Endothelial cell of hepatic sinusoid (primary cell): Measurements from ENCODE around the gene ABHD8.

Experiments
- in situ Hi-C: cut with HindIII; loops from 2 replicates; pipeline ENCODE4 v1.10.0; 2017; ENCODE audit warnings: low sequenced_read_pairs

The ABHD8 gene

DNA sequence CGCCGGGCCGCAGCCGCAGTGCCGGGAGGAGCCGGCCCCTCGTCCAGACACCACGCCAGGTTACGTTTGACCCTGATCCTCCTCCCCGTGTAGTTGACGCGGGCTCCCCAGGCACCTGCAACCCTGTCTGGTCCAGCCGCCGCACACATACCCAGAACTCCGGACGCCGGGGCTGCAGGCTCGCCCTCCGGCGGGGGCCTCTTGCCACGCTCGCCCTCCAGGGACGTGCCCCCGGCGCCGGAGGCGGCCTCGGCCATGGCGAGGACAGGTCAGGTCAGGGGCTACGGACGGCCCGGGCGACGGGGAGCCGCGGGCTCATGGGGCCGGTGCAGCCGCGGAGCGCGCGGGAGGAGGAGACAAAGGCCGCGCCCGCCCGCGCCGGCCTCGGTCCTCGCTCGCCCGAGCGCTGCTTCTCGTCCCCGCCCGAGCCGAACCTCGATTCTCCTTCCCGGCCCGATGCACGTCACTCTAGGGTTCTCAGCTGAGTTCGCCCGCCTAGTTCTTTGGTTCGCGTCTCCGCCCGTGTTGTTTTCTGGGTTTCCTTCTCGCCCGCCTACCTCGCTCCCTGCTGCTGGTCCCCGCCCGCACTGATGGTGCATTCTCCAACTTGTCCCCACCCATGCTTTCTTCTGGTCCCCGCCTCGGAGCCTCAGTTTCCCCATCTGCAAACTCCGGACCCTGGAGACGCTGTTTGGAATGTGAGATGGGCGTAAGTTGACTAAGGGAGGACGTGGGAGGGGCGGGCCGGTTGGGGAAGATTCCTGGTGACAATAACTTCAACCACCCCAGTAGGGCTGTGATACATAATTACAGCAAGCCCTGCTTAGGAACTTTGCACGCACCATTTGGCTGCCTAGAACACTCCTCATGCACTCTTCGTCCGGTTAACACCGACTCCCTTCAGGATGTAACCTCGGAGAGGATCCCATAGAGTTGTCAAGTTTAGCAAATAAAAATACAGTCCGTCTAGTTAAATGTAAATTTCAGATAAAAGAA is 31.5 kb upstream of the ABHD8 start, which contains the start of gene ANO8:
Gene ANO8 (minus strand): TSS at position 442 of the 996 bp plus-strand sequence. CDS start 185 bp downstream, at position 257.
- in situ Hi-C loops, result no loop called here

DNA sequence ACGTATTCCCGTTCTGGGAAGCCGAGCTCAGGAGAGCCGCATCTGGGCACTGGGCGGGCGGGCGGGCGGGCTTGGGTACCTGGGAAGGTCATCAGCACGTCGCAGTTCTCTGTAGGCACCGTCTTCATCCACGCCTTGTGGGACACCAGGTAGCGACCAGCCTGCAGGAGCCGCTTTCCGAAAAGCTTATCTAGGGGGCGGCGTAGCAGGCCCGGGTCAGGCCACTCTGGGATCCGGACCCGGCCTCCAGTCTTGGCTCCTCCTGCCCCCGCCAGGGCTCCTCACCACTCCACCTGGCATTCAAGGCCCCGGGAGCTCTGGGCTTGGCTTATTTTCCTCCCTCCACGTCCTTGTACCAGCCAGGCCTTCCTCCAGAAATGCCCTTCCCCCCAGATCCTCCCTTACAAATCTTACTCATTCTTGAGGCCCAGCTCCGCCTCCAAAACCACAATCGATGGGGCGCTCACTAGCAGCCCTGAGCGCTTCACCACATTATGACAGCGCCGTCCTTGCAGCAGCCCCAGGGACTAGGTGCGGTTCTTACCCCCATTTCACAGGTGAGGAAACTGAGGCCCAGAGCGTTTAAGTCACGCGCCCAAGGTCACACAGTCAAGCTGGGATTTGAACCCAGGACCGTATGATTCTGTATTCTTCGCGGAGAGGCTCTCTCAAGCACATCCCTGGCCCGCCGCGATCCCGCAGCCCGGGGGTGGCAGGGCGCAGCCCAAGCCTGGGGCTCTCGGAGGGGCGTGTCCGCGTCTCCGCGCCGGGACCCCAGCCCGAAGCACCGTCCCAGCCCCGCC is 30.6 kb upstream of the ABHD8 start:
- in situ Hi-C loops, result no loop called here

DNA sequence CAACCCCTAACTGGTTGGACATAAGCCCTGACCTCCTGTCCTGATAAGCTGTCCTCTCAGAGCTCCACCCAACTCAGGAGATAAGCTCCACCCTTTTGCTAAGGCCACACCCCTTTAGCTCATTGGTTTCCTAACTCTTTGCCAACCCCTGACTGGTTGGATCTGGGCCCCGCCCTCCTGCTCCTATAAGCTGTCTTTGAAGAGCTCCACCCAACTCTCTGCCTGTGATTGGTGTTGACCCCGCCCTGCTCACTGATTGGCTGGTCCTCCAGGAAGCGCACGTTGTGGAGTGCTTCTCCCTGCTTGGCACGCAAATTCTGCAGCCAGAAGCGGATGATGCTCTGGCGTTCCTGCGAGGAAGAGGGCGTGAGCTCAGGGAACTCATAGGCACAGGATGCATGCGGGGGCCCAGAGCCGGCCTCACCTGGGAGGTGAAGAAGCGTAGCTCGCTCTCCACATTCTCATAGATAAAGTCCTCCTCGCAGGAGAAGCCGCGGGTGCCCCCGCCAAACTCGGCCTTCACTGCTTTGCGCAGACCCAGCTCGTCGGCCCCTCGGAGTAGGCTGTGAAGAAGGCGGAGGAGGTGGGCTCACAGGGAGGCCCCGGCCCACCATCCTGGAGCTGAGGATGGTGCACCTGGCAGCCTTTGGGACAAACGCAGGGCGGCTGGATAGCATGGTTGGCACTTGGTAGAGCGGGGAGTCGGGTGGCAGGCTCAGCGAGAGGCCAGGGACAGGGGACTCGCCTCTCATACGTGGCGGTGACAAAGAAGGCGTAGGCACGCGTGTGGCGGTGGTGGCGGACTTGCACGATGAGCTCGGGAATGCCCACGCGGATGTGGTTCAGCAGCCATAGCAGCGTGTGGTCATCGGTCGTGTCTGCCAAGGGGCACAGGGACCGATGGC is 29.7 kb upstream of the ABHD8 start:
- in situ Hi-C loops, result no loop called here

DNA sequence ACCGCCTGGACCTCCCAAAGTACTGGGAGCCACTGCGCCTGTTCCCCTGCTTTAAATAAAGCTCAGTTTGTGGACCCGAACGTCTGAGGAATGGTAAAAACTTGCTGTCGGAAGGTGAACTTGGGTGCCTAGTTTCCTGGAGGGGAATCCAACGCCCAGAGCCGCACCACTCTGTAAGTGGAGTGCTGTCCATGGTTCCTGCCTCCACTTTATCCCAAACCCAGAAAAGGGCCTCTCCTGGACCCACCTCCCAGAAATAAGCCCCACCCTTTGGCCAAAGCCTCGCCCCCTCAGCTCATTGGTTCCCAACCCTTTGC is 29.1 kb upstream of the ABHD8 start:
- in situ Hi-C loops, result no loop called here

DNA sequence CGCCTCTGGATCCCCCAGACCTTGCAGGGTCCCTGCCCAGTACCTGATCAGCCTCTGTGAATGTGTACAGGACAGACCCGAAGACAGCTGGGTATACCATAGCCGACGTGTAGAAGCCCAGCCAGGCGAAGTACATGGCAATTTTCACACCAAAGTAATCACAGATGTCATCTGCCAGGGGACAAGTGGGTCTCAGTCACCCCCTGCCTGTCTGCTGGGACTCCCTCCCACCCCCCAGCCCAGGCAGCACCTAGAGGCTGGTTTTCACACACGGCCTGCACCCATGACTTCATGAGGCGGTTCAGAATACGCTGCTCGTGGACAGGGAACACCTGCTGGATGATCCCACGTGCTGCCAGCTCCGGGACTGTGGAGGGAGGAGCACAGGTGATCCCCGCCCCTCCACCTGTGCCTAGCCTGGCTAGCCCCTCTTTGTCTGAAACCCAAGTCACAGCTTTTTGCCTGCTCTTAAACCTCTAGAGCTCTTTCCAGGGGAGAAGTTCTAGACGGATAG is 27.9 kb upstream of the ABHD8 start:
- in situ Hi-C loops, result no loop called here

DNA sequence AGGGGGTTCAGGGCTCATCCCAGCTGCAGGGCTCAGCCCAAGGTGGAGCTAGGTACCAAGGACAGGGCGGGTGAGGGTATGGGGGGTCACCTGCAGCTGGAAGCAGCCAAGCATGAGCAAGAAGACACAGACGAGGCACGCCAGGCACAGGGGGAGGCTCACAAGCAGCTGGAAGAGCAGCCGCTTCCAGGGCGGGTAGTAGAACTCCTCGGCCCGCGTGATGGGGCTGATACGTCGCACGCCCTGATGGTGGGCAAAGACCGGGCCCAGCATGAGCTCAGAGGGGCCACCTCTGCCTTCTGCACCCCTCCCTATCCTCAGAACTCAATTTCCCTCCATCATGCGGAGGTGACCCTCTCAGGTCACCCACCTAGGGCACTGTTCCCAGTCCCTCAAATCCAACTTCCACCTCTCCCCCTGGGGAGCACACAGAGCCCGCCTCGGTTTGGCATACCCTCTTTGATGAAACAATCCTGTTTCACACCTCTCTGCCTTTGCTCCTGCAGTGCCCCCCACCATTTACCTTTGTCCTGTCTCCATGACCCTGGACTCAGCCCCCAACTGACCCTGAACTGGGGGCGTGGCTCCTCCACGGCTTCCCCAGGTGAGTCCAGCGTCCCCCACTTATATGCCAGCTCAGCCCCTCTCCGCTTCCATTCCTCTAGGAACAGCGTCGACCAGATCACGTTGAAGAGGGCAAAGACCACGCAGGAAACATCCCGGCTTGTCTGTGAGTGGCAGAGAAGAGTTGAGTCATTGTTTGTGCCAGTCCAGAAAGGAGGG is 27.2 kb upstream of the ABHD8 start:
- in situ Hi-C loops, result no loop called here

DNA sequence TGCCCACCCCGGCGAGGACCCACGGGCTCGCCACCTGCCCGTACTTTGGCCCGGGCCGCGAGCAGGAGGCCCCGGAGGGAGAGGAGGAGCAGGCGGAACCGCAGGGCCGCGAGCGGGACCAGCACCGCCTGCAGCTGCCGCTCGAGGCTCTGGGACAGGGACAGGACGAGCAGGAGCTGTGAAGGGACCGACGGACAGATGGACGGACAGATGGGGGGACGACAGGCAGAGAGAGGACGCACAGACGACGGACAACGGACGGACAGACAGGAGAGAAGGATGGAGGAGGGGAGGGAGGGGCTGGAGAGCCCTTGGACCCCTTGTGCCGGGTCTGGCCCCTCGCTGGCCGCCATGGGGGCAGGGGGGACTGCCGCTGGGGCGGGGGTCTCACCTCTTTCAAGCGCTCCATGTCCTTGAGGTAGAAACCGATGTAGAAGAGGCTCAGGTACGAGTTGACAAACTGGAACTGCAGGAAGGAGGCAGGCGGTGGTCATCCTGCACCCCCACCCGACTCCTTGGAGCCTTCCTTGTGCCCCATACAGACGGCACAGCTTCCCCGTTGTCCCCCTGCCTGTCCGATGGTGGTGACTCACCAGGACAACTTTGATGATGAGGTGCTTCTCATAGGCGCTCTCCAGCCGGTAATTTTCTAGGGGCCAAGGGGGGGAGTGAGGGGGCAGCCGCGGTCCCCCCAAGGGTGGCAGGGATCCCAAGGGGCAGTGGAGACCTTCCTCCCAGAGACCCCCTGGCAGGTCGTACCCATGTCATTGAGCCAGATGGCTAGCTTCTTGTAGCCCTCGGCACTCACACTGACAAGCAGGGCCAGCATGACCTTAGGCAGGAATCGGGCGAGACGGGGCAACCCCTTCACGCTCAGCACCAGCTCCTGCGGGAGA is 26.4 kb upstream of the ABHD8 start:
- in situ Hi-C loops, result no loop called here

DNA sequence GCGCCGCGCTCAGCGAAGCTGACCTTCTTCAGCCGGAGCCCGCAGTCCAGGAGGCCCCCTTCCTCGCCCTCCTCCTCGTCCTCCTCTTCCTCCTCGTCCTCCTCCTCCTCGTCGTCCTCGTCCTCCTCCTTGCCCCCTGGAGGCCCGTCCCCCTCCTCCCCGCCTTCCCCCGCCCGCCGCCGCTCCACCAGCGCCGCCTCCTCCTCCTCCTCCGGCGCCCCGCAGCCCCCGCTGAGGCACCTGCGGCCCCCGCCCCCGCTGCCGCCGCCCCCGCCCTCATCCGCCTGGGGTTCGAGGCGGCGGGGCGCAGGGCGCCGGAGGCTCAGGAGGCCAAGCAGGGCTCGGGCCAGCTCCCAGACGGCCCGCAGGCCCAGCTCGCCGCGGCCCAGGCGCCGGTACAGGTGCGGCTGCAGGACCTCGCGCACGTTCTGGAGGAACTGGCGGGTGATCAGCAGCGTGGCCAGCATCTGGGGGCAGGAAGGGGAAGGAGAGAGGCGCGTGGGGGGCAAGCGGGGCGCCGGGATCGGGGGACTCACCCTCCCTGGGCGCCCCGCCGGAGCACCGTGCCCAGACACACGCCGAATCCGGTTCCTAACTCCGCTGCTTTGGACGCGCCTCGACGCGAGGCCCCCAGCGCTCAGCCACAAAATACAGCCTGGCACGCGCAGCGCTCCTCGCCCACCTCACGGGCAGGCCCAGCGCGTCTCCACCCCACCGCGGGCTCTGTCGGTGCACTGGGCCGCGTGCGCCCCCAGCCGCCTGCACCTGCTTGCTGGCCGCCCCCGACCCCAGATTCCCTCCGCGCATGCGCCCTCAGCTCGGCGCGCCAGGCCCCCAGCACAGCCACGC is 25.5 kb upstream of the ABHD8 start:
- in situ Hi-C loops, result no loop called here

DNA sequence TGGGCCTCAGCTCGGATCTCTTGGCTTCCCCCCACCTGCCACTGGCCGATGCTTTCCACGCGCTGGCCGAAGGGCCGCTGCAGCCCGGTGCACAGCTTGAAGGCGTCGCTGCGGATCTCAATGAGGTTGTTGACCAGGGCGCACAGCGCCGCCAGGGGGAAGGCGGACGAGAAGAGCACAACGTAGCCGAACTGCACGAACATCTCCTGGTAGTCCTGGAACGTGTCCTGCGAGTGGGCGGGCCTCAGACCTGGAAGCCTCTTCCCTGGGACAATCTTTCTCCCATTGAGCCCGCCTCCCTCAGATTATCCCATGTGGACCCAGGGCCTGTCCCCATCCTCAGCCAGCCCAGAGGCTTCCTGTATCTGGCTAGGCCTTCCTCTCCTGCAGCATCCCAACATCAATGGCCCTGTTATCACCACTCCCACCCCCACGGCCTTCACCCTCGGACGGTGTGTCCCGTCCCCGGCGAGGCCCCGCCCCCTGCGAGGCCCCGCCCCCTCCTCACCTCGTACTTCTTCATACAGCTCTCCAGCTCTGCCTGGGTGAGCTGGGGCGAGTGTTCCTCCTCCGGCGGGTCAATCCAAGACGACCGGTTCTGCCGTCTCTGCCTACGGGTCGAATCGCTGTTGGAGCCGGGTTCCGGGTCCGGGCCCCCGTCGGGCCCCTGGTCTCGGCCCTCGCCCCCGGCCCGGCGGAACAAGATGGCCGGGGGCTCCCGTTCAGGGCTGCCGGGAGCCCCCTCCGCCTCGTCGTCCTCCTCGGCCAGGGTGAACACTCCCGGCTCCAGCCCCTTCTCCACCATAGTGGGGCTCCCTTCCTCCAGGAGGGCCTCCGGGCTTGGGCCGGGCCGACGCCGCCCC is 24.7 kb upstream of the ABHD8 start:
- in situ Hi-C loops, result no loop called here

DNA sequence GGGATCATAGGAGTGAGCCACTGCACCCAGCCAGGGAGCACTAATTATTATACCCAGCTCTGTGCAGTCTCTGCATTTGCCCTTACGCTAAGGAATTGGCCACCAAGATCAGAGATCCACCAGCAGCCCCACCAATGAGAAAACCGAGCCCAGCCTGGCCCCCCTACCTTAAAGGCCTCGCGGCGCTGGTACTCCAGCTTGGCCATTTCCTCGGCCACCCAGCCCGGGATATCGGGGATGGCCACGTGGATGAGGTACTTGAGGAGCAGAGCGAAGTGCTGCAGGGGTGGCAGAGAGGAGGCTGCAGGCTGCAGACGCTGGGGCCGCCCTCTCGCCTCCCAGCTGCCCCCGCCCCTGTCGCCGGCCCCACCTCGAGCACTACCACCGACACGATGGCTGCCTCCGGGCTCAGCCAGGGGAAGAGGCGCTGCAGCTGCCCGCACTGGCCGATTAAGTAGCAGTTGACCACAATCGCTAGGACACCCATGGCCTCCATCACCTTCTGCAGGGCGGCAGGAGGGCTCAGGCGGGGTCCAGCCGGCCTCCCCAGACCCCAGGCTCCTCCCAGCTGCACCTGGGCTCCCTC is 23.9 kb upstream of the ABHD8 start:
- in situ Hi-C loops, result no loop called here

DNA sequence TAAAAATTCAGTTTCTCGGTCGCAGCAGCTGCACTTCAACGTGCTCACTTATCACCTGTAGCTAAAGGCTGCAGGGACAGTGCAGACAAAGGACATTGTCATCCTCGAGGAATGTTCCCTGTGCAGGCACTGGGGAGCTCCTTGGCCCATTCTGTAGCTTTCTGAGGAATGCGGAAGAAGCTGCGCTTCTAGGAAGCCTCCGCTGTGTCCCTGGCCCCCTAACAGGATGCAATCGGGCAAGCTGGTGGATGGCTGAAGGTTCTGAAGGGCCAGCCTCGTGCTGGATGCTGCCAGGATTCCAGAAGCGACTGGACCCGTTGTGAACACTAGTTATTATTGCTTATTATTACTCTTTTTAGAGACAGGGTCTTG is 23.4 kb upstream of the ABHD8 start:
- in situ Hi-C loops, result no loop called here

DNA sequence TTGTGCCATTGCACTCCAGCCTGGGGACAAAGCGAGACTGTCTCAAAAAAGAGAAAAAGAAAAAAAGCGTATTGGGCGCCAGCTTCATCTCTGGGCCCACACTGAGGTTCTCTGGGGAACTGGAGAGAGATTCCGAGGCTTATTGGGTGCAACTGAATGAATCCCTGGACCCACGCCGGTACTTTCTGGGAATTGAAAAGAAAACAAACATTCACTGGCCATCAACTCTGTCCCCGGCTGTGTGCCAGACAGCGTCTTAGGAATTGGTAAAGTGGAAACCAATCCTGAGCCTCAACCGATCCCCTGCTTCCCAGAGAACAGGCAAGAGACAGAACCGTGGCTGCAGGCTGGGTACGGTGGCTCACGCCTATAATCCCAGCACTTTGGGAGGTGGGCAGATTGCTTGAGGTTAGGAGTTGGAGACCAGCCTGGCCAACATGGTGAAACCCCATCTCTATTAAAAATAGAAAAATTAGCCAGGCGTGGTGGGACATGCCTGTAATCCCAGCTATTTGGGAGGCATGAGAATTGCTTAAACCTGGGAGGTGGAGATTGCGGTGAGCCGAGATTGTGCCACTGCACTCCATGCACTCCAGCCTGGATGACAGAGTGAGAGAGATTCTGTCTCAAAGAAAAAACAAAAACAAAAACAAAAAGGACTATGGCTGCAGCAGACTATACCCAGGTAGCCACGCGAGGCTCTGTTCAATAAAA is 22.8 kb upstream of the ABHD8 start:
- in situ Hi-C loops, result no loop called here

DNA sequence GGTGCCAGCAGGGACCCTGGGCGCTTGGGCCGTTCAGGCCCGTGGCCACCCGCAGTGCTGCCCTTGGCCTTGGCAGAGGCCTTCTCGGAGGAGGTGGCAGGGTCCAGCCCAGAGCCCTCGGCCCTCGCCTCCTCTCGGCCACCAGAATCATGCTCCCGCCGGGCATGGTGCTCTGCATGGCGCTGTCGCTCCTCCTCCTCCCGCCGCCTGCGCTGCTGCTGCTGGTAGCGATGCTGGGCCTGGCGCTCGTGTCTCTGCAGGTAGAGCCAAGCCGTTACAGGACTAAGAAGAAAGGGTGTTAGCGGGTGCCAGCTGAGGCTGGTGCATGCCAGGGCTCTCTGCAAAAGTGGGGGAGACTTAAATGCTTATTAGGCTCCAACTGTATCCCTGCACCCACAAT is 21.9 kb upstream of the ABHD8 start:
- in situ Hi-C loops, result no loop called here

DNA sequence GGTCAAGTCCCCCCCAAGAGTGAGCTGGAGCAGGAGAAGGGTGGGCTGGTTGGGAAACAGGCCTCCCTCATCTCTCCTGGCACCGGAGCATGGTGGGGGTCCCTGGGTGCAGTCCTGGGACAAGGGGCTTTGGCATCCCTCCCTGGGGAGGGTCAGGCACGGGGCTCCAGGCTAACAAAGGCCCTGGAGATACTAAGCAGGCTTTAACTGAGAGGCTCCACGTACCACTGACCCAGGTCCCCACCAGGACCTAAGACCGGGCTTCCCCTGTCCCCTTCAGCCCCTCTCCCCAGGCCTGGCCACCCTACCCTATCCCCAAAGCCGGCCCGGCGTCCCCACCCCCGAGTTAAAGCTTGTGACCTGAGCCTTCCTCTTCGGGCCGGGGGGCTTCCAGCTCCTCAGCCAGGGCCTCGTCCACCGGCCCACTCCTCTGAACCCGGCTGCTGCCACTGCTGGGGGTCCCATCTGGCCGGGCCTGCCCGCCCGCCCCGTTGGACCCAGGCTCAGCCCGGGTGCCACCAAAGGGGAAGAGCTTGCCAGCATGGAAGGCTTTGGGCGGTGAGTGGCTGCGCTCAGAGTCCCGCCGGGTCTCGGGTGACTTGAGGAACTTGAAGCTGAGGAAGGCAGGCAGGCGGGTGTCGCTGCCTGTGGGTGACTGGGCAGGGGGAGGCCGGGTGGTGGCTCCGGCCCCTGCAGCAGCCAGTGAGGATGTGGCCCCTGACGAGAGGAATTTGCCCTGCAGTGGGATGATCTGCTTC is 21.3 kb upstream of the ABHD8 start:
- in situ Hi-C loops, result loop anchor here (25.0 kb wide), 2 partner anchors 162 to 238 kb away; partner anchors contain the start of gene COLGALT1

DNA sequence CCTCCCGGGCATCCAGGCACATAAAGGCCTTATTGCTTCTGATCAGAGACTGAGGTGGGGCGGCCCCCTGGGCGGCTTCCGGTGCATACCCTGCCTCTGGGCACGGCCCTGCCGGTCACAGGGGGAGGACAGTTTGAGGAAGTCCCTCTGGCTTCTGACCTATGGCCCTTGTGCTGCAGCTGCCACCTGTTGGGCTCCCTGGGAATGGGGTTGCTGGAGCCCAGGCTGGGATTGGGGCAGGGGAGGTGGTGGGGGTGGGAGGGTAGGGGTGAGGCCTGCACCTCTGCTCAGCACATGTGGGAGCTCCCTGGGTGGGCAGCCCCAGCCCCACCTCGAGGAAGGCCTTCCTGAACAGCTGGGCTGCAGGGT is 20.7 kb upstream of the ABHD8 start:
- in situ Hi-C loops, result loop anchor here (25.0 kb wide), 2 partner anchors 162 to 238 kb away; partner anchors contain the start of gene COLGALT1
